Sigmoid colon (tissue), 4 donors: ENCODE measurements around the gene ZFHX2.

Experiments used
- CTCF ChIP-seq, 4 experiments: fragments of 450-650 bp in 3 of 4; fragments of 200-600 bp in 1 of 4; IDR thresholded peaks; one replicate each; pipeline ENCODE4 v1.5.1; 2016 to 2019; ENCODE audit warnings: antibody characterized with exemption in 4 of 4, mild to moderate bottlenecking in 3 of 4, moderate library complexity in 2 of 4
- EP300 ChIP-seq, 4 donors: sonication (generic); formaldehyde crosslinking; IDR thresholded peaks; one replicate each; pipeline ENCODE4 v1.6.1; 2017; ENCODE audit warnings: antibody characterized with exemption in 4 of 4
- POLR2A ChIP-seq, 2 donors: fragments of 450-650 bp; IDR thresholded peaks; one replicate each; pipeline ENCODE4 v1.6.1; 2016; ENCODE audit warnings: antibody characterized with exemption in 2 of 2, mild to moderate bottlenecking in 2 of 2, moderate library complexity in 2 of 2
- POLR2AphosphoS5 ChIP-seq, 4 donors: sonication (generic); formaldehyde crosslinking; IDR thresholded peaks; one replicate each; pipeline ENCODE4 v1.6.1; 2017; ENCODE audit warnings: antibody characterized with exemption in 4 of 4

GRCh38 chr14:23529016-23529415 is 22.5 kb downstream of the ZFHX2 start:
- no peak for TF ChIP-seq CTCF (IDR thresholded peaks at IDR 0.05)
- TF ChIP-seq POLR2A (IDR thresholded peaks at IDR 0.05), result no peak
- no peak for TF ChIP-seq EP300 (IDR thresholded peaks at IDR 0.05)
- no peak for TF ChIP-seq POLR2AphosphoS5 (IDR thresholded peaks at IDR 0.05)
